K562 (cell line): Measurements from ENCODE around the gene MALAT1. TPM values are rescaled to one million over a fixed set of nuclear protein-coding genes. Genes with fewer than 3 reads are reported as not detected.
A peak's percentile ranks its signal among the peaks of the same experiment; 100 is the strongest.

Experiments
- ARID2 ChIP-seq: fragments of 450-650 bp; IDR thresholded peaks from 2 replicates; pipeline ENCODE4 v1.6.1; 2017; ENCODE audit warnings: antibody characterized with exemption, mild to moderate bottlenecking
- CBX2 ChIP-seq: fragments of 200-600 bp; sonication (generic); IDR thresholded peaks from one replicate; pipeline ENCODE4 v1.6.1; 2012; ENCODE audit warnings: mild to moderate bottlenecking, low read length, inconsistent platforms; ENCODE audit not compliant: insufficient read depth, poor library complexity, severe bottlenecking
- CCNT2 ChIP-seq: IDR thresholded peaks from 2 replicates; pipeline ENCODE4 v1.6.1; 2011; ENCODE audit warnings: borderline replicate concordance, low read depth, mild to moderate bottlenecking, moderate library complexity, mixed read lengths, low read length; ENCODE audit not compliant: insufficient read length; ENCODE audit errors: extremely low read depth
- CREB1 ChIP-seq, 2 experiments: sonication (generic) in 1 of 2; formaldehyde crosslinking in 1 of 2; IDR thresholded peaks; 2 replicates each; pipeline versions ENCODE4 v1.6.1 to v1.8.0; 2012 to 2022; ENCODE audit warnings: inconsistent platforms in 1 of 2, mild to moderate bottlenecking in 1 of 2, missing genetic modification reagents in 1 of 2, moderate library complexity in 1 of 2
- ETV6 ChIP-seq, 3 experiments: fragments of 150-350 bp in 1 of 3; sonication (generic) in 1 of 3; formaldehyde crosslinking in 1 of 3; IDR thresholded peaks; 2 replicates each; pipeline versions ENCODE4 v1.6.1 to v1.8.0; 2014 to 2022; ENCODE audit warnings: borderline replicate concordance in 2 of 3, low read depth in 2 of 3, antibody characterized with exemption in 1 of 3, low read length in 1 of 3, mild to moderate bottlenecking in 1 of 3, missing genetic modification reagents in 1 of 3
- FOXJ2 ChIP-seq: fragments of 200-800 bp; sonication (Bioruptor generic); IDR thresholded peaks from 2 replicates; pipeline ENCODE4 v1.6.1; 2016; ENCODE audit warnings: missing genetic modification characterization, missing compliant biosample characterization
- HLTF ChIP-seq: fragments of 450-650 bp; IDR thresholded peaks from 2 replicates; pipeline ENCODE4 v1.6.1; 2016
- HMGN3 ChIP-seq: IDR thresholded peaks from 2 replicates; pipeline ENCODE4 v1.6.1; 2011; ENCODE audit warnings: borderline replicate concordance, low read depth, mild to moderate bottlenecking, mixed read lengths, low read length; ENCODE audit not compliant: insufficient read length; ENCODE audit errors: extremely low read depth
- ILF3 ChIP-seq: fragments of 450-650 bp; IDR thresholded peaks from 2 replicates; pipeline ENCODE4 v1.6.1; 2018; ENCODE audit warnings: antibody characterized with exemption, mild to moderate bottlenecking, moderate library complexity, borderline replicate concordance
- KDM5B ChIP-seq: fragments of 200-600 bp; sonication (generic); IDR thresholded peaks from 2 replicates; pipeline ENCODE4 v1.6.1; 2012; ENCODE audit warnings: low read depth, mild to moderate bottlenecking, moderate library complexity, low read length, control low read depth, inconsistent platforms; ENCODE audit not compliant: insufficient replicate concordance
- MIER1 ChIP-seq: fragments of 450-650 bp; IDR thresholded peaks from 2 replicates; pipeline ENCODE4 v1.6.1; 2016; ENCODE audit warnings: antibody characterized with exemption, mild to moderate bottlenecking, low read depth
- NR4A1 ChIP-seq, 2 experiments: fragments of 250-450 bp in 1 of 2; fragments of 450-650 bp in 1 of 2; sonication (Bioruptor Pico) in 1 of 2; IDR thresholded peaks; 2 replicates each; pipeline versions ENCODE4 v1.4.0 to v1.6.1; 2016 to 2020; ENCODE audit warnings: mild to moderate bottlenecking in 2 of 2, missing compliant biosample characterization in 1 of 2, missing genetic modification characterization in 1 of 2, moderate library complexity in 1 of 2
- RBM14 ChIP-seq: fragments of 200-400 bp; formaldehyde crosslinking; IDR thresholded peaks from 2 replicates; pipeline ENCODE4 v1.6.1; 2018; ENCODE audit warnings: low read depth, mild to moderate bottlenecking, low read length, moderate library complexity, borderline replicate concordance; ENCODE audit not compliant: insufficient read depth
- RBM39 ChIP-seq: fragments of 200-400 bp; formaldehyde crosslinking; optimal IDR thresholded peaks from 2 replicates; pipeline ENCODE3; 2018; ENCODE audit warnings: low read depth, low read length
- TBL1XR1 ChIP-seq, 2 experiments: IDR thresholded peaks; 2 replicates each; pipeline ENCODE4 v1.6.1; 2012; ENCODE audit warnings: improper control_type of control experiment in 2 of 2, low read length in 2 of 2, mild to moderate bottlenecking in 1 of 2
- ZNF316 ChIP-seq: fragments of 450-650 bp; IDR thresholded peaks from 2 replicates; pipeline ENCODE4 v1.6.1; 2016
- ZNF41 ChIP-seq: fragments of 250-450 bp; sonication (Bioruptor Pico); conservative IDR thresholded peaks from 2 replicates; pipeline ENCODE4 v1.4.0; 2020; ENCODE audit warnings: mild to moderate bottlenecking
- polyA plus RNA-seq, 8 experiments: library from polyadenylated mRNA; depleted of rRNA in 4 of 8; stranded (reverse) in 5 of 8; unstranded in 3 of 8; fragments of >200 nt; fragmentation: Nextera tagmentation in 2 of 8; fragmentation: Illumina TruSeq in 1 of 8; extraction: Ambion mirVana in 2 of 8; extraction: Trizol in 1 of 8; gene quantifications; 2 replicates each; pipeline versions ENCODE4 v1.2.1 to v1.2.3, GENCODE V29; 2011 to 2014; ENCODE audit warnings: inconsistent platforms in 1 of 8, missing spikeins in 1 of 8
- total RNA-seq, 7 experiments: library from RNA; depleted of rRNA in 6 of 7; stranded (reverse); fragments of >200 nt in 6 of 7; fragmentation: Illumina TruSeq in 2 of 7; extraction: Trizol in 2 of 7; gene quantifications; 2 replicates each; pipeline versions ENCODE4 v1.2.1 to v1.2.3, GENCODE V29; 2011 to 2021; ENCODE audit warnings: low replicate concordance in 1 of 7
- TF ChIP-seq, protein P1 (sequence below): fragments of 200-800 bp; sonication (Bioruptor generic); IDR thresholded peaks from 2 replicates; pipeline ENCODE4 v1.6.1; 2017; ENCODE audit warnings: missing genetic modification characterization, missing compliant biosample characterization
- TF ChIP-seq, protein P2 (sequence below): fragments of 250-450 bp; sonication (Bioruptor Pico); IDR thresholded peaks from 2 replicates; pipeline ENCODE4 v1.5.0; 2020; ENCODE audit warnings: mild to moderate bottlenecking, borderline replicate concordance
- TF ChIP-seq, protein P3 (sequence below): fragments of 450-650 bp; formaldehyde crosslinking; IDR thresholded peaks from 2 replicates; pipeline ENCODE4 v1.4.0; 2020; ENCODE audit warnings: mild to moderate bottlenecking

MALAT1 gene
- total and polyA plus RNA-seq, 9 of the 15 experiments (the other 6 are each of a cell fraction or from before 2014, with no cell fraction given) = 363 to 8,715 (median 2,351) TPM

DNA sequence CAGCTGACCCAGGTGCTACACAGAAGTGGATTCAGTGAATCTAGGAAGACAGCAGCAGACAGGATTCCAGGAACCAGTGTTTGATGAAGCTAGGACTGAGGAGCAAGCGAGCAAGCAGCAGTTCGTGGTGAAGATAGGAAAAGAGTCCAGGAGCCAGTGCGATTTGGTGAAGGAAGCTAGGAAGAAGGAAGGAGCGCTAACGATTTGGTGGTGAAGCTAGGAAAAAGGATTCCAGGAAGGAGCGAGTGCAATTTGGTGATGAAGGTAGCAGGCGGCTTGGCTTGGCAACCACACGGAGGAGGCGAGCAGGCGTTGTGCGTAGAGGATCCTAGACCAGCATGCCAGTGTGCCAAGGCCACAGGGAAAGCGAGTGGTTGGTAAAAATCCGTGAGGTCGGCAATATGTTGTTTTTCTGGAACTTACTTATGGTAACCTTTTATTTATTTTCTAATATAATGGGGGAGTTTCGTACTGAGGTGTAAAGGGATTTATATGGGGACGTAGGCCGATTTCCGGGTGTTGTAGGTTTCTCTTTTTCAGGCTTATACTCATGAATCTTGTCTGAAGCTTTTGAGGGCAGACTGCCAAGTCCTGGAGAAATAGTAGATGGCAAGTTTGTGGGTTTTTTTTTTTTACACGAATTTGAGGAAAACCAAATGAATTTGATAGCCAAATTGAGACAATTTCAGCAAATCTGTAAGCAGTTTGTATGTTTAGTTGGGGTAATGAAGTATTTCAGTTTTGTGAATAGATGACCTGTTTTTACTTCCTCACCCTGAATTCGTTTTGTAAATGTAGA is 1.7 kb downstream of the MALAT1 start (continued):
- TF ChIP-seq CCNT2 = peak; percentile 26
- TF ChIP-seq RBM39 = peak; percentile 64
- TF ChIP-seq ZNF316 = 0 out of 2 replicates have a peak, but pooled peaks have one; percentile 4
- TF ChIP-seq CREB1 (IDR thresholded peaks at IDR 0.05) = peak; percentile 51; the same call in 1 of the 2 replicates
- TF ChIP-seq CREB1 (CRISPR knock-in tag; IDR thresholded peaks at IDR 0.05) = peak; percentile 26; the same call in 1 of the 2 replicates
- TF ChIP-seq ARID2 = peak; percentile 58
- 0 out of 2 replicates have a peak, but pooled peaks have one; percentile 36 for TF ChIP-seq FOXJ2 (tag)
- TF ChIP-seq, protein P1, sequence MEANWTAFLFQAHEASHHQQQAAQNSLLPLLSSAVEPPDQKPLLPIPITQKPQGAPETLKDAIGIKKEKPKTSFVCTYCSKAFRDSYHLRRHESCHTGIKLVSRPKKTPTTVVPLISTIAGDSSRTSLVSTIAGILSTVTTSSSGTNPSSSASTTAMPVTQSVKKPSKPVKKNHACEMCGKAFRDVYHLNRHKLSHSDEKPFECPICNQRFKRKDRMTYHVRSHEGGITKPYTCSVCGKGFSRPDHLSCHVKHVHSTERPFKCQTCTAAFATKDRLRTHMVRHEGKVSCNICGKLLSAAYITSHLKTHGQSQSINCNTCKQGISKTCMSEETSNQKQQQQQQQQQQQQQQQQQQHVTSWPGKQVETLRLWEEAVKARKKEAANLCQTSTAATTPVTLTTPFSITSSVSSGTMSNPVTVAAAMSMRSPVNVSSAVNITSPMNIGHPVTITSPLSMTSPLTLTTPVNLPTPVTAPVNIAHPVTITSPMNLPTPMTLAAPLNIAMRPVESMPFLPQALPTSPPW (CRISPR knock-in tag) = 0 out of 2 replicates have a peak, but pooled peaks have one; percentile 16
- TF ChIP-seq, protein P2, sequence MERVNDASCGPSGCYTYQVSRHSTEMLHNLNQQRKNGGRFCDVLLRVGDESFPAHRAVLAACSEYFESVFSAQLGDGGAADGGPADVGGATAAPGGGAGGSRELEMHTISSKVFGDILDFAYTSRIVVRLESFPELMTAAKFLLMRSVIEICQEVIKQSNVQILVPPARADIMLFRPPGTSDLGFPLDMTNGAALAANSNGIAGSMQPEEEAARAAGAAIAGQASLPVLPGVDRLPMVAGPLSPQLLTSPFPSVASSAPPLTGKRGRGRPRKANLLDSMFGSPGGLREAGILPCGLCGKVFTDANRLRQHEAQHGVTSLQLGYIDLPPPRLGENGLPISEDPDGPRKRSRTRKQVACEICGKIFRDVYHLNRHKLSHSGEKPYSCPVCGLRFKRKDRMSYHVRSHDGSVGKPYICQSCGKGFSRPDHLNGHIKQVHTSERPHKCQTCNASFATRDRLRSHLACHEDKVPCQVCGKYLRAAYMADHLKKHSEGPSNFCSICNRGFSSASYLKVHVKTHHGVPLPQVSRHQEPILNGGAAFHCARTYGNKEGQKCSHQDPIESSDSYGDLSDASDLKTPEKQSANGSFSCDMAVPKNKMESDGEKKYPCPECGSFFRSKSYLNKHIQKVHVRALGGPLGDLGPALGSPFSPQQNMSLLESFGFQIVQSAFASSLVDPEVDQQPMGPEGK (CRISPR knock-in tag) = no peak
- peak; percentile 97 for TF ChIP-seq KDM5B
- peak; percentile 89 for TF ChIP-seq ILF3
- TF ChIP-seq RBM14 = no peak
- peak in 1 of 2 experiments; percentile 29; a peak in 2 of 4 replicates for TF ChIP-seq TBL1XR1 (IDR thresholded peaks at IDR 0.05; ENCODE audit: low read length in 2 of 2)
- peak; percentile 87; the same call in 1 of the 2 replicates for TF ChIP-seq NR4A1 (CRISPR knock-in tag; IDR thresholded peaks at IDR 0.05)
- TF ChIP-seq NR4A1 (tag; IDR thresholded peaks at IDR 0.05) = no peak
- TF ChIP-seq, protein P3, sequence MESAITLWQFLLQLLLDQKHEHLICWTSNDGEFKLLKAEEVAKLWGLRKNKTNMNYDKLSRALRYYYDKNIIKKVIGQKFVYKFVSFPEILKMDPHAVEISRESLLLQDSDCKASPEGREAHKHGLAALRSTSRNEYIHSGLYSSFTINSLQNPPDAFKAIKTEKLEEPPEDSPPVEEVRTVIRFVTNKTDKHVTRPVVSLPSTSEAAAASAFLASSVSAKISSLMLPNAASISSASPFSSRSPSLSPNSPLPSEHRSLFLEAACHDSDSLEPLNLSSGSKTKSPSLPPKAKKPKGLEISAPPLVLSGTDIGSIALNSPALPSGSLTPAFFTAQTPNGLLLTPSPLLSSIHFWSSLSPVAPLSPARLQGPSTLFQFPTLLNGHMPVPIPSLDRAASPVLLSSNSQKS = 0 out of 2 replicates have a peak, but pooled peaks have one; percentile 17
- peak in 1 of 2 experiments; percentile 29; a peak in 1 of 4 replicates for TF ChIP-seq ETV6 (IDR thresholded peaks at IDR 0.05; ENCODE audit: borderline replicate concordance in 1 of 2, low read depth in 2 of 2, low read length in 1 of 2)
- TF ChIP-seq ETV6 (CRISPR knock-in tag; IDR thresholded peaks at IDR 0.05; ENCODE audit: borderline replicate concordance) = no peak; the same call in 1 of the 2 replicates
- TF ChIP-seq MIER1 = 0 out of 2 replicates have a peak, but pooled peaks have one; percentile 25
- no peak for TF ChIP-seq CBX2
- TF ChIP-seq ZNF41 = peak; percentile 68
- TF ChIP-seq HLTF = peak; percentile 67
- no peak for TF ChIP-seq HMGN3
